DMS53 (cell line): ENCODE results near the gene GALK2.
A peak's percentile ranks its signal among the peaks of the same experiment; 100 is the strongest.
"Not testable (repeated sequence)": the region's sequence is repeated elsewhere in the genome, so short reads cannot be mapped to it uniquely, and the experiment has no call there.

Experiments
- DNase-seq: peaks from one replicate; lab custom pipeline; 2025; lab: John Stamatoyannopoulos, UW

Gene GALK2

DNA sequence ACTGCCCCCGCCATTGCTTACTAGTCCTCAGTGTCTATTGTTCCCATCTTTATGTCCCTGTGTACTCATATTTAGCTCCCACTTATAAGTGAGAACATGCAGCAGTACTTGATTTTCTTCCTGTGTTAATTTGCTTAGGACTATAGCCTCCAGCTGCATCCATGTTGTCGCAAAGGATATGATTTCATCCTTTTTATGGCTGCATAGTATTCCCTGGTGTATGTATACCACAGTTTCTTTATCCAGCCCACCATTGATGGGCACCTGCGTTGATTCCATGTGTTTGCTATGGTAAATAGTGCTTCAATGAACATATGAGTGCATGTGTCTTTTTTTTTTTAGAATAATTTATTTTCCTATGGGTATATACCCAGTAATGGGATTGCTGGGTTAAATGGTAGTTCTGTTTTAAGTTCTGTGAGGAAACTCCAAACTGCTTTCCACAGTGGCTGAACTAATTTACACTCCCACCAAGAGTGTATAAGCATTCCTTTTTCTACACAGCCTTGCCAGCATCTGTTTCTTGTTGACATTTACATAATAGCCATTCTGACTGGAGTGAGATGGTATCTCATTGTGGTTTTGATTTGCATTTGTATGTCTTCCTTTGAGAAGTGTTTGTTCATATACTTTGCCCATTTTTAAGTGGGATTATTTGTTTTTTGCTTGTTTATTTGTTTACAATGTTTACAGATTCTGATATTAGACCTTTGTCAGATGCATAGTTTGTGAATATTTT lies 53.7 kb downstream of the GALK2 start:
- DNase-seq = peak; percentile 3

DNA sequence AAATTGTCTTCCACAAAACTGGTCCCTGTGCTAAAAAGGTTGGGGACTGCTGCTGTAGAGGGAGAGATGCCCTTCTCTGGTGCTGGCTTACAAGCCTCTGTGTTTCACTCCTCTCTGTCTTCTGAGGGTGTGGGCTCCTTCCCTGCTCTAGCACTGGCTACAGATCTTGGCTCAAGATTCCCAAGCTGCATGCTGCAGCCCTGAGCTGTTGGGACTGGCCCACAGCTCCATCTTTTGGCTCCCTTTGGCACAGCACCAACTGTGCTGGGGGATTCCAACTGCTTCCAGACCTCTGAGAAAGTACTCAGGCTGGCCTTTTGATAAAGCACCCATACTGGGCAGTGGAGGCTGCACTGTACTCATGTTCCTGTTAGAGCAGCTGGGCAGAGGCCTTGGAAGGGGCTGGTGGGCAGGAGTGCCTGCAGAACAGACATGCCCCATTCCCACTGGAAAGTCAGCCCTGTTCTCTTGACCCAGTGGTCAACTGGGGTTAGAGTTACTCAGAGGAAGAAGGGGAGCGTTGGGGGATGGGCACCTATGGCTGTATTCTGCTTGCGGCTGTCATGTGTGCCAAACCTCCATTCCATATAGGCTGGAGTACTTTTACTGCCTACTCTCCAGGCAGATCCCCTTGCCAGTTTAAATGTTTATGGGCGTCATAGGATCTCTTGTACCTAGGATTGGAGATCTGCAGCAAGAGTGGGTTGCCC lies 55.7 kb downstream of the GALK2 start:
- DNase-seq = peak; percentile 33

DNA sequence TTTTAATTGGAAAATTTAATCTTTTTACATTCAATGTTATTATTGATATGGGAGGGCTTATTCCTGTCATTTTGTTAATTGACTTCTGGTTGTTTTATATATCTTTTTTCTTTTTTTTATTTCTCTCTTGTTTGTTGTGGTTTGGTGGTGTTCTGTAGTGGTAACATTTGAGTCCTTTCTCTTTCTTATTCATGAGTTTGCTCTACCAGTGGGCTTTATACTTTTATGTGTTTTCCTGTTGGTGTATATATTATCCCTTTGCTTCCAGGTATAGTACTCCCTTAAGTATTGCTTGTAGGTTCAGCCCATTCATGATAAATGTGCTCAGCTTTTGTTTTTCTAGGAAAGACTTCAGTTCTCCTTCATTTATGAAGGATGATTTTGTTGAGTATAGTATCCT lies 57.6 kb downstream of the GALK2 start:
- no peak for DNase-seq

DNA sequence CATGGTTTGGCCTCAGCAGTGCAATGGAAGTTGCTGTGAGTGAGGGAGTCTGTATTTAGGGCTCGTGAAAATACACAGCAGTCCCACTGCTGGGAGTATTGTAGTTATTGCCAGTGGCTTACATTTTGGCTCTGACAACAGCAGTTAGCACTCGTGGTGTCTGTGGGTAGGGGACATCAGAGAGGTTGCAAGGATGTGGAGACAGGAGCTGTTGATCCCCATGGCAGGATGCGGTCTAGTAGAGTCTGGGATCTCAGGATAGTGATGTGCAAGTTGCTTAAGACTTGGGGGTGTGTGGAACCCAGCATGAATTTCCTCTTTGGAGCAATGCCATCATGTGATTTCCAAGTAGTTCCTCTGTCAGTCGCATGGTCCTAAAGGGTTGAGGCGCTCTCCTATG lies 59.9 kb downstream of the GALK2 start:
- no peak for DNase-seq

DNA sequence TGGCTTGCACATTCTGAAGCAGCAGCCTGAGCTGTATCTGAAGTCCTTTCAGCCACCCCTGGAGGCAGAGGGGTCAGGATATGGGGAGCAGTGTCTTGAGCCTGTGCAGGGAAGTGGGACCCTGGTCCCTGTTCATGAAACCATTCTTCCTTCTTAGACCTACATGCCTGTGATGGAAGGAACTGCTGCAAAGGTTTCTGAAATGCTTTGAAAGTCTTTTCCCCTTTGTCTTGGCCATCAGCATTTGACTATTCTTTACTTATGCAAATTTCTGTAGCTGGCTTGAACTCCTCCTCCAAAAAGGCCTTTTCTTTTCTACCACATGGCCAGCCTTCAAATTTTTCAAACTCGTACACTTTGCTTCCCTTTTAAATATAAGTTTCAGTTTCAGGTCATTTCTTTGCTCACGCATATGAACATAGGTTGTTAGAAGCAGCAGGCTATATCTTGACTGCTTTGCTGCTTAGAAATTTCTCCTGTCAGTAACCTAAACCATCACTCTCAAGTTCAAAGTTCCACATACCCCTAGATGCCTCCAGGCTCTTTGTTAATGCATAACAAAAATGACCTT lies 62.3 kb downstream of the GALK2 start:
- DNase-seq = no peak

DNA sequence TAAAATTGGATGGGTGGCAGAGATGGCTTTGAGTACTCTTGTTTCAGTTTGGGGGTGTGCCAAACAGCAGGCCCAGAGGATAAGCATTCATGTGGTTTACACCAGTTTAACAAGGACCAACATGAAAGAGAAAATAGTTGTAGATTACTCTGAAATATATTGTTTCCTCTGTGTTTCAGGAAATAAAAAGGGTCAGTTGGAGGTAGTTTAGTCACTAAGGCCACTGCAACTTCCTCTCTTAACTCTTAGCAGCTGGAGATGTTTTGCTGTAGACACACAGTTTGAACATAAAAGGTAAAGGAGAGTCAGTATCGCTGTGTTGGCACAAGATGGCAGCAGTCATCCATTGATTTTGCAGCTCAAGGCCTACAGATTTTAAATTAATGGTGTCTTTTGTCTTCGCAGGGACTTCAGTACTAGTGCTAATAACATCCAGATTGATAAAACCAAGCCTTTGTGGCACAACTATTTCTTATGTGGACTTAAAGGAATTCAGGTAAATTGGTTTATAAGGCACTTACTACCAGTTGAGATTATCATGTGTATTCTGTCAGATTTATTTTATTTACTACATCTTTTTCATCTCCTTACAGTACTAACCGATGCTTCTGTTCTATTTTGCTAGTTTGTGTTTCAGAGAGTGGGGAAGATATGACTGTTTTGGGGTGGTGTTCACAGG lies 65.5 kb downstream of the GALK2 start:
- DNase-seq = peak; percentile 71

DNA sequence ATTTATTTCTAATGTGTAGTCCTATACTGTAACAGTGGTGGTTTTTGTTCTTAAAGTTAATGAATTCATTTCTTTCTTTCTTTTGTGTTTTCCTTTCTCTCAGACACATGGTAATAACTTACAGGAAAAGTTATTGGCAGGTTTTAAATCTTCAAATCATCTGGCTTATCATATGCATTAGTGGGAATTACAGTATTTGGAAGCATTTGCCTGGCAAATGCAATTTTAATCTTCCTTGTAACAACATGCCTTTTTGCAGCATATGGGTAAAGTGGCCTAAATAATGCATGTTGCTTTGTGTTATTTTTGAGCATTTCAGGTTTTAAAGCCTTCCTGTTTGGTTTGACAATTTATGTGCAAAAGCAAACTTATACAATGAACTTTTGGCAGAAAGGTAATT lies 66.8 kb downstream of the GALK2 start:
- DNase-seq = no peak

DNA sequence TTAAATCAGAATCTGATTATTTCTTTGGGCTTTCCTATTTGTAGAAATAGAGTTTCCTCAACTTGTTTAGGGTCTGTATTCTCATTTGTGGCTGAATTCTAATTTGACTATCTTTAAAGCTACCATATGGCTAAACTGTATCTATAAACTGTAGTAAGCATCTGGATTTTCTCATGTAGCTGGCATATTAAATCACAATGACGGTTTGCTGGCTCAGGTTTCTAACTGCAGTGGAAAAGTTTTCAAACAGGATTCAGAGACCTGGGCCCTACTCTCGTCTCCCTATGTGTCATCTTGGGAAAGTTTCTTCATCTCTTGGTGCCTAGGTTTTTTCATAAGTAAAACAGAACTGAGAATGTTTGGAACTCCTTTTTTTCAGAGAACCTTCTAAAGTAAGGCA lies 68.3 kb downstream of the GALK2 start:
- no peak for DNase-seq

DNA sequence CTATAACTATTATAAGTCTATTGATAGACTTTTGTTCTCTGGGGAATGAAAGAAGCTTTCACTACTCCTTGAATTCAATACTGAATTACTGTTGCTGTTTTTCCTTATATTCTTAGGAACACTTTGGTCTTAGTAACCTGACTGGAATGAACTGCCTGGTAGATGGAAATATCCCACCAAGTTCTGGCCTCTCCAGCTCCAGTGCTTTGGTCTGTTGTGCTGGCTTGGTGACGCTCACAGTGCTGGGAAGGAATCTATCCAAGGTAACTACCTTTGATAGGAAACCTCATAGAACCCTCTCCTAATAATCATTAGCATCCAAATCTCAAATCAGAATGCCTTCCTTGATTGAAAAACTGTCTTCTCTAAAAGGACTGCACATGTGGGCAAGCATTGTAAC lies 69.1 kb downstream of the GALK2 start:
- DNase-seq = no peak

DNA sequence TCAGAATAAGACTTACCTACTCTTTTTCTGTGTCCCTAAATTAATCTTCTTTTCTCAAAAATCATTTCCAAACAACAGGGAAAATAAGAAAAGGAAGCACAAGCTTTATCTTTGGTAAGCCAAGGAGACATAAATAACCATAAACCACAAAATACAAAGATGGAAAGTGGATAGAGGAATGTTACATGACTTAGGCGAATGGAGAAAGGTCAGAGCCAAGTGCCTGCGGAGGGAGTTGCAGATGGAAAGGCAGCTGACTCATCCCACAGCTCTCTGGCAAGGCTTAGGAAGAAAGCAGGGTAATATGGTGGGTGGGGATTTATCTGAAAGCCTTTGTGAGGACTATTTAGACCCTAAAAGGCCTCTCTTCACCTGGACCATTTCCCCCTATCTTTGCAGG lies 72.8 kb downstream of the GALK2 start:
- DNase-seq = no peak

DNA sequence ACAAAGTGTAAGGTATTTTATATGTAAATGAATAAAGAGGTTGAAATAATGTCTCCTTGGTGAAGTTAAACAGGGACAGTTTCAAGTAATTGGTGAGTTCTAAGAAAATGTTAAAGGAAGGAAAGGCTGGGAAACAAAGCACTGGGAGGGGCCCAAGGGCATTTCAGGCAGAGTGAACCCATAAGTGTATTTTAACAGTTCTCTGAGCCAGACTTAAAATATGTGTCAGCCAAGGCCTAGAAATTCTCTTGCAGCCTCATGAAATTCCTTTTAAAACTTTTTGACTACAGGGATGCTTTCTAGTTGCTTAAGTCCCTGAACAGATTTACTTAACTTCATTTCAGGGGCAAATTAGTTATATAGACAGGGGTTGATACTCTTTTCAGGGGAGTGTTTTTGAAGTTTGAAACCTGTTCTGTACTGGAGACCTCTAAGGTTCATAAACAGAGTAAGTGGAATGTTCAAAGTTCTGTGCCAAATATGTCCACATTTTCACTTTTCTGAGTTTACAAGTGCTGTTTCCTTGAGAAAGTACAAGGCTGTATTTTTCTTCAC lies 77.6 kb downstream of the GALK2 start:
- no peak for DNase-seq

DNA sequence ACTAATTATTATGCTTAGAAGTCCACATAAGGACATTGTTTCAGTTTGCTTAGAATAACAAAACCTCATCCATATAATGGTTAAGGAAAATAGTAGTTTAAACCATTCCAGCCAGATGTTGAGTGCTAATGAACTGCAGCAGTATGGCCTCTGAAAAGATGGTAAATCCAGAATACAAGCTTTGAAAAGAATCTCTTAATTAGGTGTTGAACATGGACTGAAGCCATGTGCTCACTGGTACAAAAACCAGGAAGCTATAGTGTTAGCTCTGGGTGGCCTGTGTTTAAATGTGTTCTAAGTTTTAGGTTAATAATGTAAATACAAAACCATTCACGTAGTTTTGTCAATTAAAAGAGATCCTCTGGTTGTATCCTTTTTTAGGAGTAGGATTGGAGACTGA lies 78.2 kb downstream of the GALK2 start:
- no peak for DNase-seq

DNA sequence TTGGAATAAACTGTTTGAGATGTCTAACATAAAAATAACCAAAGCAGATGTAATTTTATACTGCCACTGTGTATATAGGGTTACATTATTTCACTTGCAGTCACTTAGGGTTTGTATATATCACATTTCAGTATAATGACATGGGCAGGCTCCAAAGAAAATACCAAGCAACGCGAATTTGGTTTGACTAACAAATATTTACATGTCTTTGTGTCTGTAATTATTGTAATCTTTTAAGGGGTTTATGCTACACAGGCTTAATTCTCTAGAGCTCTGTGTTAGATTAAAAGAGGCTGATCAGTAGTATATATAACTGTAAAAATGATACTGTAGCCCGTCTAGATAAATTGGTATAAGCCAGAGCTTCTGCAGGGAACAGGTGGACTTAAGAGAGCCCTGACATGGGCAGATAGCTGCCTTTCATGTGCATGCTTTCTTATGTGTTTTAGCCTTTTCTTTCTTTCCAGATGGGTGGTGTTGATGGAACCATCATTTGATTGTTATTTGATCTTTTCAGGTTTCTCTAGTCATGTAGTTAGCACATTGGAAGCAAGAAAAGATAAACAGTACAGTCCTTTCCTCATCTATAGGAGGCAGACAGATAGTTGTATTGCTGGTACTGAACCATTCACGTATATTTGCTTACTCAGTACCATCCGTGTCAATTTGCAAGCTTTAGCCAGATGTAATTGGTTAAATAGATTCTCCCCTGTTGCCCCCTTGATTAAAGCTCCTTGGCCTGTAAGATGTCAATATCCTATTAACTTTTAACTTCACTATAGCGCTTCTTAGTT lies 86.1 kb downstream of the GALK2 start:
- peak; percentile 24 for DNase-seq

DNA sequence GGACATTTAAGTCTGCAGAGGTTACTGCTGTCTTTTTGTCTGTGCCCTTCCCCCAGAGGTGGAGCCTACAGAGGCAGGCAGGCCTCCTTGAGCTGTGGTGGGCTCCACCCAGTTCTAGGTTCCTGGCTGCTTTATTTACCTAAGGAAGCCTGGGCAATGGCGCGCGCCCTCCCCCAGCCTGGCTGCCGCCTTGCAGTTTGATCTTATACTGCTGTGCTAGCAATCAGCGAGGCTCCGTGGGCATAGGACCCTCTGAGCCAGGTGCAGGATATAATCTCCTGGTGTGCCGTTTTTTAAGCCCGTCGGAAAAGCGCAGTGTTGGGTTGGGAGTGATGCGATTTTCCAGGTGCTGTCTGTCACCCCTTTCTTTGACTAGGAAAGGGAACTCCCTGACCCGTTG lies 95.1 kb downstream of the GALK2 start:
- DNase-seq = not testable (repeated sequence)

DNA sequence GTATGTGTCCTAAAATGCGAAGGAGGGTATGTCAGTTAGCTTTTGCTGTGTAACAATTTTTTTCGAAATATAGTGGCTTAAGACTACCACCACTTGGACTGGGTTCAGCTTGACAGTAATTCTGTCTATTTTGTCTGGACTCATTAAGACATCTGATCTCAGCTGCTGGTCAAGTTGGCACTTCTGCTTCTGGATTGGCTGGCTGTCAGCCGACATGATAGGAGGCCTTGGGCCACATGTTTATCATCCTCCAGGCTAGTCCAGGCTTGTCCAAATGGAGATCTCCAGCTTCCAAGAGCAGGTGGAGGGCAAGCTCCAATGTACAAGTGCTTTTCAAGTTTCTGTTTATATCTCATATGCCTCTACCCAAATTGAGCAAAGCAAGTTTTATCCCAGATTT lies 95.9 kb downstream of the GALK2 start:
- DNase-seq = peak; percentile 12

DNA sequence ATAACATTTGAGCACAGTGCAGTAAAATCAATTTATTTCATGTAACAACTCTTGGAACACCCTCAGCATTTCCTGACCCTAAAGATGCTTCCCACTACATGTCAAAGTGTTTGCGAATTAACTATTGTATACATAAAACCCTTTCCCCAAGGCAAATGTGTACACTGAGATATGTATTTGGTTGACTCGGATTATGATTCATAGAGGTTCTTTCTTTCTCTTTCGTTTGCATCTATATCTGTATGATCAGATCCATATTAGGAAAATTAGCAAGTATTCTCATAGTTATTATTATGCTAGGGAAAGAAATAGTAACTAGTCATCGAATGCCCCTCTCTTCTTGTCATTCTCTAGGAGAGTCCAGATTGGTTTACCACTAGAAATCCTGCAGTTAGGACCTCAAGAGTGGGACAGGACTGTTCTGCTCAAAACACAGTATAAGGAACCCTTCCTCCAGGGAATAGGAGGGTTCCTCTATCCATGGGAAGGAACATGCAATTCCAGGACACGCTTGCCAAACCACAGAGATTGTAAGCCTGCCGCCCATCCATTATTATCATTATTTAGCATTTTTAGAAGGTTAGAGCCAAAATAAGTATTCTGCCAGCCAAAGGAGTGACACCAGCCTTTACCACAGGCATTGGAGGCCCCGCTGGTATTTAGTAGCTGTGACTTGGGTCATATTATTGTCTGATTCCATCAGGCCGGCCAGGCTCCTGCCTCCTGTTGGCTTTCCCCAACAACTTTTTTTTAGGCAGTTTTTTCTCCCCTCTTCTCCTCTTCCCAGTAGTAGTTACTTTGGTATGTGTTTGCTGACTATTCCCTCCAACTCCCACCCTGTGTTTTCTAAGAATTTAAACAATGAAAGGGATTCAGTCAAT lies 100.7 kb downstream of the GALK2 start:
- no peak for DNase-seq

DNA sequence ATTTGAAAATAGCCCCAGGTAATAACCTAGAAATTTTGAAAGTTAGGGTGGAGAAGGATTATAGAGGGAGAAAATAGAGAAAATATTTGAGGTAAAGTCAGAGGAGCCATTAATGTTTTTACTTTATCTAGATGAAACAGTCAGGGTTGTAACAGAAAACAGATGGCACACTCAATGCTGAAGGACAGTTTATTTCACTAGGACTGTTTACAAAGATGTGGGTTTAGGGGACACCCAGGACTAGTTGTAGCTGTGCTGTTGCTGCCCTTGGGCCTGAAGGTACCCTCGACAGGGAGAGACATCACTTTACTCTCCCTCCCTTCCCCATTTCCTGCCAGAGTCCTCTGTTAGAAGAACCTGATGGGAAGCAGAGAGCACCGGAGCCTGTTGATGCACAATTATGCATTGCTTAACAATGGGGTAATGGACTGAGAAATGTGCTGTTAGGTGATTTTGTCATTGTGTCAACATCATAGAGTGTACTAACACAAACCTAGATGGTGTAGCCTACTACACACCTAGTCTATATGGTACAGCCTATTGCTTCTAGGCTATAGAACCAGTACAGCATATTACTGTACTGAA lies 103.8 kb downstream of the GALK2 start:
- peak; percentile 10 for DNase-seq

DNA sequence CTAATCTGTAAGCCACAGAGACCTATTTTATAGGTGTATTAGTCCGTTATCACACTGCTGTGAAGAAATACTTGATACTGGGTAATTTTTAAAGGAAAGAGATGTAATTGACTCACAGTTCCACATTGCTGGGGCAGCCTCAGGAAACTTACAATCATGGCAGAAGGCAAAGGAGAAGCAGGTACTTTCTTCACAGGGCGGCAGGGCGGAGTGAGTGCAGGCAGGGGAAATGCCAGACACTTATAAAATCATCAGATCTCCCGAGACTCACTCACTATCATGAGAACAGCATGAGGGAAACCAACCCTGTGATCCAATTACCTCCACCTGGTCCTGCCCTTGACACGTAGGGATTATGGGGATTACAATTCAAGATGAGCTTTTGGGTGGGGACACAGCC lies 108.7 kb downstream of the GALK2 start:
- DNase-seq = no peak

DNA sequence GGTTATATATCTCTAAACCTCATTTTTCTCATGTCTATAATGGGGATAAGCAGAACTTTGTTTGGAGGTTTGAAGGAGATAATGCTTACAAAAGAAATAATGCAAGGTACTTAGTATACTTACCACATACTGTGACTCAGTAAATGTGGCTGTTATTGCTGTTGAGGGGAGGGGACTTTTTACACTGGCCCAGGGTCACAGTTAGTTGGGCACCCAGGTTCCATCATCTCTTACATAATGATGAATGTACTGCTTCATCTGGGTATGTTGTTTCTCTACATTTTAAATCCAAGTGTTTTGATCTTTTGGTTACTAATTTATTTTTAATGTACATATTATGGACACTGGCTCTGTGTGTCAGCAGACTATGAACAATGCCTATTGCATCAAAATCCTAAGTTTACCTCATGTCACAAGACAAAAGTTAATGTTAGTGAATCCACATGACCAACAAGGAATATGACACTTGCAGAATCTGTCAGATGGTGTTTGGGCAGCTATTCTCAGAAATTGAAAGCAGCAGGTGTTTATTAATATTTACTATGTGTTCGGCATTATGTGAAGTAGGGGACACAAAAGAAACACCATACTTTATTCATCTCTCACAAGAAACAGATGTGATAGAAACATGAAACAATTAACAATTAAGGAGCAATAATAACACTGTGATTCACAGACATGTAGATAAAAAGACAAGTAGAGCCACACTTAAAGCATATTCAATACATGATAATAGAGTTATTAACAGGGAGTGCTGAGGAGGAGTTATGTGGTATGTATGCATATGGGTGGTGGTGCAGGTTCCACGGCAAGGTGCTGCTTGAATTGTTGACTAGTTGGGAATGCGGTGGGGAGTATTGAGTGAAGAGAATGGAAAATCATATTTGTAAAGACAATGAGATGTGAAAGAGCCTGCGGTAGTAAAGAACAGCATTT lies 109.7 kb downstream of the GALK2 start:
- no peak for DNase-seq
